Stimulated activated CD8-positive, alpha-beta memory T cell treated with anti-CD3 and anti-CD28 coated beads, Interleukin-12 subunit alpha, Interleukin-12 subunit beta, amount 100 ng/mL, for 4 hours (primary cell): Measurements from ENCODE around the gene GALR3.

Experiments used
- DNase-seq: peaks from one replicate; pipeline ENCODE4 v3.0.0-alpha.2; 2020; ENCODE audit warnings: low read depth

The GALR3 gene

DNA sequence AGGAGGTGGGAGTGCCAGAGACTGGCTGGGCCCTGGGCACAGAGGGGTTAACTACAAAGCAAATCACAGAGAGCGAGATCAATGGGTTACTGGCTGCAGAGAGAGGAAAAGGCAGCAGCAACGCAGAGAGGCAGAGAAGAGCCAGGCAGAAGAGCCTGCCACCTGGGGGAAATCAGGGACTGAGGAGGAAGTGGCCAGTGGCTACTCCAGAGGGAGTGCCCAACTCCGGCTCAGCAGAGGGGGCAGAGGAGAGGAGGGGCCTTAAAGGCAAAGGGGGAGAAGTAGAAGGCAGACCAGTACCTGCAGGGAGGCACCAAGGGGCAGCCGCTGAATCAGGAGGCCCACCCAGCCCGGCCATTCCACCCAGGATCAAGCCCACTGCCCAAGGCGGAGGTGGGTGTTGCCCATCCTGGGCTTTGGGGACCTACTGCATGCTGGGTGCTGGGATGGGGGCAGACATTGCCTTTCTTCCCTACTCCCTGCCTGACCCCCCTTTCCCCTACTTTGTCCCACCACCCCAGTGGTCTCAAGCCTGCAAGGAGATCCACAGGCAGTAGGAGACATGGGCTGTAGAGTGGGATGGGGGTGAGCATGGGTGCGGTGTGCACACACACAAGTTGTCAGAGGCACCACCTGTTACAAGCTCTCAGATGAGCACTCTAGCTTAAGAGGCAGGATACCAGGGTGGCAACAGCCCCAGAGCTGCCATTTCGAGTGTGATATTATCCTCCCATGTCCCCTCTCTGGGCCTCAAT lies 926 bp upstream of the GALR3 start:
- DNase-seq, result no peak

- DNase-seq, result no peak
Measured at GRCh38 chr22:37824674-37825641, 1.8 kb downstream of the GALR3 start.

- no peak for DNase-seq
Measured at GRCh38 chr22:37827056-37827455, 3.9 kb downstream of the GALR3 start.

- no peak for DNase-seq
Measured at GRCh38 chr22:37830093-37830842, 7.1 kb downstream of the GALR3 start.

GRCh38 chr22:37831472-37831871 lies 8.3 kb downstream of the GALR3 start:
- no peak for DNase-seq

DNA sequence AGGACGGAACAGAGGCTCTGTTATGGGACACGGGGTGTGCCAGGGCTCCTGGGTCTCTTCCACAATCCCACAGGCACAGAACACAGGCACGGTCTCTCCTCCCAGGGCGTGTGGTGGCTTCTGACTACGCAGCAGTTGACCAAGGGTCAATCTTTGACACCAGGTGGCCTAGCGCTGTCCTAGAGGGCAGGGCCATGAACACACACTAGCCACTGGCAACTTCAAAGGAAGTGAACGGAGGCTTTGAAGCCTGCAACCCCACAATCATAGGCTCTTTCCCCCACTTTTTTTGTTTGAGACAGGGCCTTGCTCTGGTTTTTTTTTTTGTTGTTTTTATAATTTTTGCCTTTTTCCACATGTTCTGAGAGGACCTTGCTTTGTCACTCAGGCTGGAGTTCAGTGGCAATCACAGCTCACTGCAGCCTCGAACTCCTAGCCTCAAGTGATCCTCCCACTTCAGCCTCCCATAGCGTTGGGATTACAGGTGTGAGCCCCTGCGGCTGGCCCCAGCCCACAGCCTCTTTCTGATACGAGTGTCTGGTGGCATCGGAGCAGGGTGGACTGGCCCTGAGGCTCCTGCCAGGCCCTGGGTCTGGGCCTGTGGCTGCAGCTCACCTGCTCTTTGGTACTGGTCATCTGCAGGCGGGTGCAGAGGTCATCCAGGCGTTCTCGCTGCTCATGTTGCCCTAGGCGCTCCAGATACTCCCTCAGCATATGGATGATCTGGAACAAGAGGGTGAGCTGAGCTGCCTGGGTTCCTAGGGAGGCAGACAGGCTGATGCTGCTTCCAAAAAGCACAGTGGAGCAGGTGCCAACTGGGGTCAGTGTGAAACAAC lies 9.1 kb downstream of the GALR3 start:
- no peak for DNase-seq

DNA sequence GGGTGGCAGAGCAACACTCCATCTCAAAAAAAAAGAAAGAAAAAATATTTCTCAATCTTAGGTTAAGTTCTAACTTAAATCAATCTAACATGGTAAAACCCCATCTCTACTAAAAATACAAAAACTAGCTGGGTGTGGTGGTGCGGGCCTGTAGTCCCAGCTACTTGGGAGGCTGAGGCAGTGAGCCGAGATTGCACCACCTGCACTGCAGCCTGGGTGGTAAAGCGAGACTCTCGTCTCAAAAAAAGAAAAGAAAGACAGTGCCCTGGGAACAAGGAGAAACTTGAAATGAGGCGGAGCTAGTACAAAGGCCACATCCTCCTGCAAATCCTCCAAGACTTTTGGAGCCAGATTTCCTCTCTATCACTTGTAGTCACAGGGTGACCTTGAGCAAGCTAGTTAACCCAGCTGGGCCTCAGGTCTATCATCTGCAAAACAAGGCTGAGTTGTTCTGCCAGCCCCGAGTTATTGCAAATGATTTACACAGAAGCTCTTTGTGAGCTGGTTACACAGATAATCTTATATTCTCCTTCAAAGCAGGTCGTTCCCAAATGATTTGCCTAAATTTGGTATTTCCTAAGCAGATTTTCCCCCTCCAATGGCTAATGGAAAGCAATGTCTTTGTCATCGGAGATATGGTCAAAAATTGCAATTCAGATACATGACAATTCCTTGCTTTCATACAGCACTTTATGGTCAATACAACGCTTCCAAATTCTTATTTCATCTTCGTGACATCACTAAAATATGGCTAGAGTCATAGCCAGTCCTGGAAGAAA lies 19.0 kb downstream of the GALR3 start:
- DNase-seq, result no peak

DNA sequence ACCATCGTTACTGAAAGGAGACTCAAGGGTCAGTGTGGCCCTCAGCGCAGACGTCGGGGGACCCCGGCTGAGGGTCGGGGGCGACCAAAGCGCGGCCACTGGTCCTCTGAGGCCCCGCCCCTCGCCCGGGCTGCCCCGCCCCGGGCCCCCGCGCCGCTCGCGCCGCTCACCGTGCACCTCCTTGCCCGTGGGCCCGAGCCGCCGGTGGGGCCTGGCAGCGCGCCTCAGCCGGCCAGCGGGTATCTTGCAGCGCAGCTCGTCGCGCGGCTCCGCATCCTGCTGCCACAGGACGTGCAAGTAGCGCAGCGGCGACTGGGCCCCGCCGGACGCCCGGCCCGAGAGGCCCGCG lies 20.5 kb downstream of the GALR3 start:
- DNase-seq, result no peak

- no peak for DNase-seq
Measured at GRCh38 chr22:37844904-37845329, 21.7 kb downstream of the GALR3 start.

GRCh38 chr22:37846433-37846832 lies 23.3 kb downstream of the GALR3 start:
- DNase-seq, result no peak

GRCh38 chr22:37848587-37849088 lies 25.5 kb downstream of the GALR3 start:
- no peak for DNase-seq

DNA sequence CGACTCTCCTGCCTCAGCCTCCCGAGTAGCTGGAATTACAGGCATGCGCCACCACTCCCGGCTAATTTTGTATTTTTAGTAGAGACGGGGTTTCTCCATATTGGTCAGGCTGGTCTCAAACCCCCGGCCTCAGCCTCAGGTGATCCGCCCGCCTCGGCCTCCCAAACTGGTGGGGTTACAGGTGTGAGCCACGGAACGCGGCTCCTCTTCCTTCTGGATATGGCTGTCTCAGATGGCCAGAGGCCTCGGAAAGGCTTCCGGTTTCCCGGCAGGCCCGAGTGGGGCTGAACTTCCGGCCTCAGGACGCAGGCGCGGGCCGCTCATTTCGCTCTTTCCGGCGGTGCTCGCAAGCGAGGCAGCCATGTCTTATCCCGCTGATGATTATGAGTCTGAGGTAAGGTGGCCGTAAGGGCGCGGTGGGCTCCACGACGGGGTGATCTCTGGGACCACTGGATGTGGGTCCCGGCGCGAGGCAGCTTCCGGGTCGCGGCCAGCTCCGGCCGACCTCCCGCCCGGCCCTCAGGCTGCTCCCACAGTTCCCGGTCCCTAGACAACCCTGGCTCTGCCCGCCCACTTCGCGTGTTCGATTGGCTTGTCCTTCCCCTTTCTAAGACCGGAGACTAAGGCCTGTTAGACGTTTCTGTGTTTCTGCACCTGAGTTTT lies 26.0 kb downstream of the GALR3 start, which contains the start of gene EIF3L:
EIF3L (plus strand) TSS at position 331 of the 663 bp plus-strand sequence; CDS start at position 362, 31 bp downstream.
- DNase-seq, result peak; percentile 80

DNA sequence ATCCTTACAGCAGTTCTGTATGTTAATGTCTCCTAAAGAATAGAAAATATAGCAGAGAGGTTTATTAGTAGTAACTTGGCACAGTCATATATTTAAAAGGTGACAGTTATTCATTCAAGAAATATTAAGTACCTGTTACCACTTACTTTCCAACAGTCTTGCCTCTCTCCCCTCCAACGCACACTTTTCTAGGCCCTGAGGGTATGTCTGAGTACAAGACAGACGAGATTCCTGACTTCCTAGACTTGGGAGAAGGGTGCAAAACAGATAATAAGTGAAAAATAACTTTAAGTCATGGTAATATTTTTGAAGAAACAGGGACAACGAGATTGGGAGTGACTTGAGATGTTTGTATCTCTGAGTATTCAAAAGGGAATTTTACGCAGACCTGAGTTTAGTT lies 27.6 kb downstream of the GALR3 start:
- no peak for DNase-seq

- no peak for DNase-seq
Measured at GRCh38 chr22:37852418-37852817, 29.2 kb downstream of the GALR3 start.

DNA sequence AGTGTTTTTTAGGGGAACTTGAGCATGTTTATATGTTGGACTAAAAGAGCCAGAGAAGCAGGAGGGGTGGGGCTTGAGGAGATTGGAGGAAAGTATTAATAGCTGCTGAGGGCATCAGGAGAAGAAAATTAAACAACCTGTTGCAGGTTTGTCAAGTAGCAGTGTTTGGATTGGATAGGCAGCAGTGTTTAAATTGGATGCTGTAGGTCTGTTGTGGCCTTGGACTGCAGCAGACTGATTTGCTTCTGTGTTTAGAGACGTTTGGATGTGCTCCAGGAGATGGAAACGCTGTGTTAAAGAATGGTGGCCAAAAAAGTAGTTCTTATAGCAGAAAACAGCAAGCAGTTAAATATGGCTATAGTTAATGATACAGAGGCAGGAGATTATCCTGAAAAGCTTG lies 31.8 kb downstream of the GALR3 start:
- DNase-seq, result no peak

DNA sequence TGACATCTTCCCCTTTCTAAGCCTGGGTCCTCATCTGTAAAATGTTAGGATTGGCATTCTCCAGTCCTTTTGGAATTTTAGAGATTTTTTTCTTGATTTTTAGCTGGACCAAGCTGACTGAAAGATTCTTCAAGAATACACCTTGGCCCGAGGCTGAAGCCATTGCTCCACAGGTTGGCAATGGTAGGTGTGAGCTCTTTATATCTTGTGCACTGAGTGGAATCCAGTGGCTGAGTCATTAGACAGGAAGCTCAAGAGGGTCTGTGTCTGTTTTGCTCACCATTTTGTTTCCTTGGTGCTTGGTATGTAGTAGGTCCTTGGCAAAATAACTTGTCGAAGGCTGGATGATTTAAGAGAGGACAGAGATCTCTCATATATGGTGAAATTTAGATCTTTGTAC lies 32.3 kb downstream of the GALR3 start:
- DNase-seq, result no peak

- no peak for DNase-seq
Measured at GRCh38 chr22:37860796-37861421, 37.7 kb downstream of the GALR3 start.

GRCh38 chr22:37862570-37863325 lies 39.6 kb downstream of the GALR3 start:
- no peak for DNase-seq

DNA sequence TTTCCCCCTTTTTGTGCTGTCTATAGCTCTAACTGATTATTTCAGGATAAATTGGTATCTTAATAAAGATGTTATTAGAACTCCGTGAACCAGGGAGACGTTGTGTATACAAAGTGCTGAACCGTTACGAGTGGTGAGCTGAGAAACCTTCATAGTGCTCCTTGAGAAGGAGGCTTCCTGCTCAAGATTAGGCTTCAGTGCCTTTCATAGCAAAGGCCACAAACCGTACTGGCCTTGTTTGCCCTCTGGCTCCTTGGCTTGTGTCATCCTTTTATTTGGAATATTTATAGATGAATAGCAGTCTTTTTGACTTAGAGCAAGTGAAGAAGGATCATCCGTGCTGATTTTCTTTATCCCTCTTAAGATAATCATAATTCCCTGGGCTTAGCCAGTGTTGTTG lies 42.3 kb downstream of the GALR3 start:
- no peak for DNase-seq
